Activated CD8-positive, alpha-beta memory T cell treated with anti-CD3 and anti-CD28 coated beads, Interleukin-2, amount 50 U/mL, for 48 hours (primary cell): ENCODE data around the gene CNIH2.
"Not testable (repeated sequence)": the region's sequence is repeated elsewhere in the genome, so short reads cannot be mapped to it uniquely, and the experiment has no call there.

Experiments used
- DNase-seq: peaks from one replicate; pipeline ENCODE4 v3.0.0-alpha.2; 2020

CNIH2 gene

DNA sequence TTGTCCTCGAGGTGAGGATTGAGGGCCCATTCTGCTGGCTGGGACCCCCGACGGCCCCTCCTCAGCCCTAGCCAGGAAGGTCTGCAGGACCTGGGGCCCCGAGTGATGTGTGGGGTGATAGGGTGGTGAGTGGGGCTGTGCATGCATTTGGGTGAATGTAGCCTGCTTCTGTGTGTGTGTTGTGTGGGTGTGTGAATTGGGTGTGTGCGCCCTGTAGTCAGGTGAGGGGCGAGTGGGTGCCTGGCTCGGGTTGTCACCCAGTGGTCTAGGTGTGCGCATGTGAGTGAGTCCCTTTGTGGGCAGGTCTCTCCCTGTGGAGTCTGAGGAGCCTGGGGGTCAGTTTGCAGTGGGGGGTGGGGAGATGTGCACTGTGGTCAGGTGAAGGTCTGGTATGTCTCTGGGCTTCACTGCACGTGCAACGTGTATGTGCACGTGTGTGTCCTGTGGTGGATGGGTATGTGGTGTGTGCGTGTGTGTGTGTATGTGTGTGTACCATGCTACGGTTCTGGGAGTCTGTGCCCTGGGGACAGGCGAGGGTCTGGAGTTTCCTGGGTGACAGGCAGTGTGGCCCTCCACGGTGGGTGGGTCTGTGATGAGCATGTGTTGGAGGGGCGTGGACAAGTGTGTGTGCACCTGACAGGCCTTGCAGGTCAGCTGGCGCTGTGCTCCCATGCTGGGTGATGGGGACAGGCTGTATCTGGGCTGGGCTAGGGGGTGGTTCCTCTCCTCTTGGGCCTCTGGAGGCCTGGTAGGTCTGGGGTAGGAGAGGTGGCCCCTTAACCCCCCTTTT, 14.8 kb downstream of the CNIH2 start:
- no peak for DNase-seq

GRCh38 chr11:66293352-66293751, 15.4 kb downstream of the CNIH2 start:
- DNase-seq = no peak

GRCh38 chr11:66293777-66294625, 16.0 kb downstream of the CNIH2 start:
- DNase-seq = no peak

DNA sequence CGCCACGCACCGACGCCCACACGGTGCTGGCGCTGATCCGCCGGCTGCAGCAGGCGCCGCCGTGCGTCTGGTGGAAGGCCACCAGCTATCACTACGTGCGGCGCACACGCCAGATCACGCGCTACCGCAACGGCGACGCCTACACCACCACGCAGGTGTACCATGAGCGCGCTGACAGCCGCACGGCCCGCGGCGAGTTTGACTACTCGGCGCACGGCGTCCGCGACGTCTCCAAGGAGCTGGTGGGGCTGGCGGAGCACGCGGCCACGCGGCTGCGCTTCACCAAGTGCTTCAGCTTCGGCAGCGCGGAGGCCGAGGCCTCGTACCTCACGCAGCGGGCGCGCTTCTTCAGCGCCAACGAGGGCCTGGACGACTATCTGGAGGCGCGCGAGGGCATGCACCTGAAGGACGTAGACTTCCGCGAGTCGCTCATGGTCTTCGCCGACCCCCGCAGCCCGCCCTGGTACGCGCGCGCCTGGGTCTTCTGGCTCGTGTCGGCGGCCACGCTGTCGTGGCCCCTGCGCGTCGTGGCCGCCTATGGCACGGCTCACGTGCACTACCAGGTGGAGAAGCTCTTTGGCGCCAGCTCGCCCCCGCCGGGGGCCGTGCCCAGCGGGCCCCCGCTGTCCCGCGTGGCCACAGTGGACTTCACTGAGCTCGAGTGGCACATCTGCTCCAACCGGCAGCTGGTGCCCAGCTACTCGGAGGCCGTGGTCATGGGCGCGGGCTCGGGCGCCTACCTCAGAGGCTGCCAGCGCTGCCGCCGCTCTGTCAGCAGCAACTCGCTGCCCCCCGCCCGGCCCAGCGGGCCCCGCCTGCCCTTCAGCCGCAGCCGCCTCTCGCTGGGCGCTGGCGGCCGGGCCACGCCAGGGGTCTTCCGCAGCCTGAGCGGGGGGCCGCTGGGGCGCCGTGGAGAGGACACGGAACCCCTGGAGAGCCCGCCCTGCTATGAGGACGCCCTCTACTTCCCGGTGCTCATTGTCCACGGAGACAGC, 16.9 kb downstream of the CNIH2 start:
- DNase-seq = no peak

DNA sequence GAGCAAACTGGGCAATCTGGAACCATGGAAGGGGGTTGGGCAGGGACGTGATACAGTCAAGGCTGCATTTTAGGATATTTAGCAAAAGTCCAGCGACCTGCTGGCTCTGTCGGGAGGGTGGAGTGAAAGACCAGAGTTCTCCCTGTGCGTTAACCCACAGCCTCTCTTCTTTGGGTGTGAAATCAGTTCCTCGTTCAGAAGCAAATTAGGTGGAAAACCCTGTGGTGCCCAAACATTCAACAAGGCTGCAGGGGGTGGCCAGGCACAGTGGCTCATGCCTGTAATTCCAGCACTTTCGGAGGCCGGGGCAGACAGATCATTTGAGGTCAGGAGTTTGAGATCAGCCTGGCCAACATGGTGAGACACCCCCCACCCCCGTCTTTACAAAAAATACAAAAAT, 19.6 kb downstream of the CNIH2 start:
- DNase-seq = no peak

DNA sequence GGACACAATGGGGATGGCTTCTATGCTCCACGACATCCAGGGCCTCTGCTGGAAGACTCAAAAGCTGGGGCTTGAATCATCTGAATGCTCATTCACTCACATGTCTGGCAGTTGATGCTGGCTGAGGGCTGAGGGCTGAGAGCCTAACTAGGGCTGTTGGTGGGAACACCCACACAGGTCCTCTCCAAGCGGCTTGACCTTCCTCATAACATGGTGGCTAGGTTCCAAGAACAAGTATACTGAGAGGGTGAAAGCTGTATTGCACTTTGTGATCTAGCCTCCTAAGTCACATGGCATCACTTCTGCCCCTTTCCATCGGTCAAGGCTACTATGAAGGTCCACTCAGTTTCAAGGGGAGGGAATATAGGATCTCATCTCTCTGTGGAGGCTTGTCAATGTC, 21.2 kb downstream of the CNIH2 start:
- no peak for DNase-seq

- no peak for DNase-seq
These were observed 24.7 kb downstream of the CNIH2 start for GRCh38 chr11:66302656-66303055.

GRCh38 chr11:66309475-66309874, 31.5 kb downstream of the CNIH2 start:
- no peak for DNase-seq

DNA sequence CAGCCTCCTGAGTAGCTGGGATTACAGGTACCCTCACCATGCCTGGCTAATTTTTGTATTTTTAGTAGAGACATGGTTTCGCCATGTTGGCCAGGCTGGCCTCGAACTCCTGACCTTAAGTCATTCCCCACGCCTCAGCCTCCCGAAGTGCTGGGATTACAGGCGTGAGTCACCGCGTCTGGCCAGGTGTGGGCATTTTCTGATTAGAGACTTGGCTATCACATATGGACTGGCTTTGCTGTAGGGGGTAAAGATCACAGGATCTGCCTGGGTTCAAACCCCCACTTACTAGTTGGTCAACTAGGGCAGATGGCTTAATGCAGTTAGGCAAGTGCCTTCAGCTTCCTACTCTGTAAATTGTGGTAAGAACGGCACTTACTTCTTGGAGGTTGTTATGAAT, 32.3 kb downstream of the CNIH2 start:
- DNase-seq = no peak

DNA sequence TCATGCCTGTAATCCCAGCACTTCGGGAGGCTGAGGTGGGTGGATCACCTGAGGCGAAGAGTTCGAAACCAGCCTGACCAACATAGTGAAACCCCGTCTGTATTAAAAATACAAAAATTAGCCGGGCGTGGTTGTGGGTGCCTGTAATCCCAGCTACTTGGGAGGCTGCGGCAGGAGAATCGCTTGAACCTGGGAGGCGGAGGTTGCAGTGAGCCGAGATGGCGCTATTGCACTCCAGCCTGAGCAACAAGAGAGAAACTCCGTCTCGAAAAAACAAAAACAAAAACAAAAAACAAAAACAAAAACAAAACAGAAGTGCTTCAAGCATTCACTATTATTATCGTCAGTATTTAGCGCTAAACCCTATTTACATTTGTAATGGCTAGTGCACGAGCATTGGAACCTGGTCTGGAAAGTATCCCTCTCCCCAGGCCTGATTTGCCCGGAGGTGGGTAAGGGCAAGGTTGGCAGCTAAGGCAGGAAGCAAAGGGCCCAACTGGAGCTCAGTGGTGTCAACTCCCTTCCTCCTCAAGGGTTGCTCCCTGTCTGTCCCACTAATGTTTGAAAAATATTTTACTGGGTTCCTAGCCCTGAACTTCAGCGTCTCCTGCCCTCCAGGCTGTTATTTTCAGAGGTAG, 32.9 kb downstream of the CNIH2 start:
- DNase-seq = not testable (repeated sequence)

DNA sequence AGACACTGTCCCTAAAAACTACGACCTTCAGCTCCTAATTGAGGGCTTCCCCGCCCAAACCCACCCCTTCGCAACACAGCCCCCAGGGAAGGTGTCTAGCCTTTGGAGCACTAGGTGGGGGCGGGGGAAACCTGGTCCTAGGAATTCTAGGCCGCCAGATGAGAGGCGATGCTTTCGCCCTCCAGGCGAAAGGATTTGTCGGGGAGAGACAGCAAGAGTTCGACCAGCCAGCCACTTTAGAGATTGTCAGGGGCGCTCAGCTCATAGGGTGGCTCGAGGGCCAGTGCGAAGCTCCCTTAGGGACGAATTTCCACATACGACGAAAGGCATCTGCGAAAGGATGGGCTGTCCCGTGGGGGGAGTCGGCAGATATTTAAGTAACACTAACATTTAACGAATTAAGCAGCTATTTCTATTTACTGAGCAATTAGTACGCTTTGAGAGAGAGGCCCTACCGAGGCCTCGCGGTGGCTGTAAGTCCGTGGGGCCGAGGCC, 33.5 kb downstream of the CNIH2 start:
- no peak for DNase-seq

- DNase-seq = peak; percentile 99
These were observed 34.1 kb downstream of the CNIH2 start for GRCh38 chr11:66311965-66312548.

DNA sequence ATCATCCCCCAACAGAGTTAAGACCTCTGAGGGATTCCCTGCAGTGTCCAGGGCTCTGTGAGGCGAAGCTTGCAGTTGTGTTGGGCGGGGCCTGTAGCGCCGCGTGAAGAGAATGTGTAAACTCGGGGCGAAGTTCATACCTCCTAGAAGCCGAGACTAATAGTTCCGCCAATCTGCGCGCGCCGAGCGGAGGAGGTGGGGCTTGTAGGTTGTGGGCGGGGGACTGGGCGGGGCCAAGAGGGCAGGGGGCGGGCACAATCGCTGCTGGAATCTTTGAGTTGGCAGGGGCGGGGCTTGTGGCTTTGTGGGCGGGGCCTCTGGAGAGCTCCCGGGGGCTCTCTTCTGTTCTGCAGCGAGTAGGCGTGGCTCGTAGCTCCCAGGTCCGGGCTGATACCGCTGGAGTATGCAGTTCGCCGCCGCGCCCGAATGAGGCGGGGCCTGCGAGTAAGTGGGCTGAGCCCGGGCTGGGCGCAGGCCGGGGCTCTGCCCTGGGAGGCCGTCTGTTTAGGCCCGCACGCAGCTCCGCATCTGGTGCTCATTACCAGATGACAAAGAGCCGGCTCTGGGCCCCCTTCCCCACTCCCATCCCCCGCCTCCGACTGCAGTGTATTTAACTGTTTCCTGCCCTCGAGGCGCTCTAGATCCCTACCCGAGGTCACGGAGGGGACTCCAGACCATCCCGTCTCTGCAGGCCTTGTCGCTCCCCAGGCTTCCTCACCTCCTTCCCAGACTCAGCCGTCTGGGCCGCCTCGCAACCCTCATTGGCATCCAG, 34.8 kb downstream of the CNIH2 start:
- DNase-seq = peak; percentile 100

GRCh38 chr11:66313321-66314185, 35.6 kb downstream of the CNIH2 start:
- DNase-seq = peak; percentile 65

GRCh38 chr11:66314186-66314501, 36.2 kb downstream of the CNIH2 start:
- DNase-seq = no peak

DNA sequence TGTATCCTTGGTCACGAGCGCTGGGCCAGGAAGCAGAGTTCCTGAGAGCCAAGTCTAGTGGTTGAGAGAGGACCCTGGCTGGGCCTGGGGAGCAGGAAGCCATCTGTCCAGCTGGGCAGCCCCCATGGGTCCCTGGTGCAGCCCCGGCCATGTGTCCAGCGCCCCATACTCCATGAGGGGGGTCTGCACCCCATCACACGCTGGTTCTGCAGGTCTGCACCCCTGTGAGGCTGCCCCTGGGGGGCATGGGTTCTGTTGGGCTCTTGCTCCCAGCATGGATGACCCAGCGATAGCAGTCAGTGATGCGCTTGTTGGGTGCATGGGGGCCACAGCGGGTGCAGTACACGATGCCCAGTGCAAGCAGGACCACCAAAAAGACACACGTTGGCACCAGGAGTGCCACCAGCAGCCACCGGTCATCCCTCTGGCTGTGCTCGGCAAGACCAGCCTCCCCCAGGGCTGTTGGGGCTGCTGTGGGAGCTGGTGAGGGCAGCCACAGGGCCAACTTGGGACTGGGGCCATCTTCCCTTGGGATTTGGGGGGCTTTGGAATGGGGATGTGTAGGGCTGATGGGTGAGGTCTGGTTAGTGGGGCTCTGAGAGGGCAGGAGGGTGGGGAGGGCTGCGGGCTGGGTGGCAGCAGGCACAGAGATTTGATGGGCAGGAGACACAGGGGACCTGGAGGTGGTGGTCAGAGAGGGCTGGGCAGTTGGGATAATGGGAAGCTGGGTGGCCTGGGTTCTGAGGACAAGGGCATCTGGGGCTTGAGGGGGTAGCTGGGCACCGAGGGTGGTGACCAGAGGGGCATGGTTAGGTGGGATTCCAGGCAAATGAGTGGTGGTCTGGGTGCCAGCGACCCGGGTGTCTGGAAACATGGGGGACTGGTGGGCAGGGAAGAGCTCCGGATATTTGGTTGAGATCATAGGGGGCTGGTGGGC, 36.9 kb downstream of the CNIH2 start:
- peak; percentile 57 for DNase-seq

GRCh38 chr11:66315498-66315885, 37.5 kb downstream of the CNIH2 start:
- no peak for DNase-seq

DNA sequence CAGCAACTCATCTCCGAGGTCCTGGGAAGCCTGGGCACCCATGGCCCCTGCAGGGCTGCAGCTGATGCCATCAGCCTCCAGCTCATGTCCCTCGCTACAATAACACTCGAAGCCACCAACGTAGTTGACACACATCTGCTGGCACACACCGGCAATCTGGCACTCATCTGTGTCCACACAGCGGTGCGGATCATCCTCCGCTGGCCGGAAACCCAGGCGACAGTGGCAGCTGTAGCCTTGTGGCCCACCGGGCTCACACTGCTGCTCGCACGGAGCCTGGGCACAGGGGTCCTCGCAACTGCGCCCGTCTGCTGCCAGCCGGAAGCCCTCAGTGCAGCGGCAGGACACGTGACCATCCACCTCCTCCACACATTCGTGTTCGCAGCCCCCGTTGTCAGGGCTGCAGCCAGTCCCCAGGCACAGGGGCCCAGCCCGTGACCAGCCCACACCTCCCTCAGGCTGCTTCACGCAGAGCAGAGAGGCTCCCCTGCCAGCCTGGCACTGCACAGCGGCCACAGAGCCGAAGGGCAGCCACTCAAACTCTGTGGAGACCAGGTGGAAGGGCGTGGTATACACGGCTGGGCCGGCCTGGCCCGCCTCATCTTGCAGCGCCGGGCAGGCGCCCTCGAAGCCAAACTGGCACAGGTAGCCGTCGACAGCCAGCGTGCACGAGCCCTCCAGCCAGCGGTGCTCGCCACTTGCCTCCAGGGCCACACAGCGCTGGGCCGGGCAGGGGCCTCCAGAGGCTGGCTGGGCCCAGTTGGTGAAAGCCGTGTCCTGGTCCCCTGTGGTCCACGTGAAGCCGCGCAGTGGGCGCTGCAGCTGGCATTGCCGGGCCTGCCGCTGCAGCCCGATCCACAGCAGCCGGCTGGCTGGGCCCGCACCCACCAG, 38.2 kb downstream of the CNIH2 start:
- DNase-seq = peak; percentile 68
